H1 (cell line): ENCODE data around the gene FAR2. TPM values are rescaled to one million over a fixed set of nuclear protein-coding genes. Genes with fewer than 3 reads are reported as not detected.

ENCODE experiments used
- ATF2 ChIP-seq: IDR thresholded peaks from 2 replicates; pipeline ENCODE4 v1.6.1; 2012; ENCODE audit warnings: low read length, inconsistent platforms
- CHD7 ChIP-seq: fragments of 300-600 bp; sonication (generic); IDR thresholded peaks from 2 replicates; pipeline ENCODE4 v1.7.1; 2012; ENCODE audit warnings: low read length, moderate library complexity, mild to moderate bottlenecking, inconsistent platforms; ENCODE audit not compliant: insufficient replicate concordance
- CREB1 ChIP-seq: IDR thresholded peaks from 2 replicates; pipeline ENCODE4 v1.6.1; 2012; ENCODE audit warnings: inconsistent platforms
- EGR1 ChIP-seq: IDR thresholded peaks from 2 replicates; pipeline ENCODE4 v1.6.1; 2011; ENCODE audit warnings: low read depth, low read length, borderline replicate concordance
- EP300 ChIP-seq, 2 experiments: IDR thresholded peaks; 1 replicate in 1 of 2; 2 replicates in 1 of 2; pipeline ENCODE4 v1.6.1; 2011 to 2012; ENCODE audit warnings: low read depth in 2 of 2, low read length in 2 of 2, mild to moderate bottlenecking in 2 of 2, borderline replicate concordance in 1 of 2, inconsistent platforms in 1 of 2, moderate library complexity in 1 of 2
- KDM1A ChIP-seq: fragments of 200-600, 300-600 bp; sonication (generic); IDR thresholded peaks from 2 replicates; pipeline ENCODE4 v1.7.1; 2016; ENCODE audit warnings: mild to moderate bottlenecking, low read length, borderline replicate concordance
- RAD21 ChIP-seq, 2 experiments: IDR thresholded peaks in 1 of 2; conservative IDR thresholded peaks in 1 of 2; 2 replicates each; pipeline ENCODE4 v1.6.1; 2011; ENCODE audit warnings: low read depth in 2 of 2, low read length in 2 of 2, improper control_type of control experiment in 1 of 2, inconsistent platforms in 1 of 2, mild to moderate bottlenecking in 1 of 2, moderate library complexity in 1 of 2
- polyA plus RNA-seq, 7 experiments: library from polyadenylated mRNA; depleted of rRNA in 3 of 7; stranded (reverse) in 5 of 7; unstranded in 2 of 7; fragments of >200 nt in 5 of 7; fragments of 200-250 nt in 2 of 7; gene quantifications; 1 replicate in 5 of 7; 2 replicates in 1 of 7; 4 replicates in 1 of 7; pipeline versions ENCODE4 v1.2.1 to v1.2.3, GENCODE V29; 2011 to 2013; ENCODE audit warnings: missing spikeins in 2 of 7, mixed read lengths in 2 of 7
- total RNA-seq: library from RNA; stranded (reverse); fragmentation: NEBNext Ultra II Directional; extraction: Animal tissue kit (Norgen Biotek cat#: 25700); gene quantifications from 2 replicates; pipeline ENCODE4 v1.2.1, GENCODE V29; 2021

The FAR2 gene
- total and polyA plus RNA-seq, 2 of the 8 experiments (the other 6 are each of a cell fraction or from before 2014, with no cell fraction given), result 24.0 to 24.1 TPM

GRCh38 chr12:29253906-29254625, 105.0 kb downstream of the FAR2 start (continued):
- no peak for TF ChIP-seq CHD7
- TF ChIP-seq CREB1, result no peak
- TF ChIP-seq KDM1A, result no peak
- TF ChIP-seq ATF2, result no peak
- no peak for TF ChIP-seq EGR1
- TF ChIP-seq RAD21 (IDR thresholded peaks at IDR 0.05 in 1 of 2, conservative IDR thresholded peaks at IDR 0.05 in 1 of 2; ENCODE audit: low read depth in 2 of 2, low read length in 2 of 2), result no peak
- TF ChIP-seq EP300 (IDR thresholded peaks at IDR 0.05; ENCODE audit: borderline replicate concordance in 1 of 2, low read depth in 2 of 2, low read length in 2 of 2), result no peak
- TF ChIP-seq, all 59 proteins: peak for 0
